ENCODE measurements around the gene VEPH1. TPM values are rescaled to one million over a fixed set of nuclear protein-coding genes. Genes with fewer than 3 reads are reported as not detected.

VEPH1 gene
- total RNA-seq, 1 experiment from 2014 or later: 35.1 TPM

DNA sequence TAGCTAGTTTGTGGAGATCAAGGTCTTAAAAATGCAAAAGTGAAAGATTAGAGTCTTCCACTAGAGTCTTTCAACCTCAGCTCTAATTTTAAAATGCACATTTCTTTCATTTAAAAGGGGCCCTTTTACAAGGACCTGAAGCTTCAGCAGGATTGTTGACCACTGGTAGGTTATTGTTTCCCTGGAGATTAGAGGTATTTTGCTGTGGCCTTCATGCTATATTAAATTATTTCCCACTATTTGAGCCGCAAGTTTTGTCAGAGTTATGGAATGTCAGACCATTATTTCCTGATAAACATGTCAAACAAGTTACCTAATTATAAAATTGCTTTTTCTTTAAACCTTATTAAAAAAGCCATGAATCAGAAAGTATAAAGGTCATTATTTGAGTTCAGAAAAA is 240.2 kb downstream of the VEPH1 start:
- H3K4me1 Mint-ChIP-seq (ENCODE audit: low read depth, unreplicated experiment): peaks cover 8% of the 10 kb centered on the region
- CTCF ChIA-PET: interaction anchor here (0.6 kb wide), 1 partner anchor 1071 kb away, joined by 3 read pairs; no protein-coding TSS in a partner anchor
- H3K27me3 Mint-ChIP-seq (ENCODE audit: unreplicated experiment): no peaks in the 10 kb centered on the region
- H3K4me3 Mint-ChIP-seq (ENCODE audit: low read depth, unreplicated experiment): no peak overlapping the region
- H3K36me3 Mint-ChIP-seq (ENCODE audit: insufficient read depth, unreplicated experiment): no peaks in the 10 kb centered on the region
- no TSS peak for BruUV-seq (replicated peaks)
- peak overlapping the region; percentile 30 for H3K27ac Mint-ChIP-seq (ENCODE audit: unreplicated experiment)
- no peak for TF ChIP-seq CTCF (IDR thresholded peaks at IDR 0.05; ENCODE audit: unreplicated experiment)
- intact Hi-C loops (cut with micrococcal nuclease; ENCODE audit: unreplicated experiment): loop anchor here (1.0 to 2.0 kb wide), 2 partner anchors 36 to 56 kb away; no protein-coding TSS in a partner anchor
- peak; percentile 26 for DNase-seq
- H3K9me3 Mint-ChIP-seq (ENCODE audit: low read depth, unreplicated experiment): peaks cover 3% of the 10 kb centered on the region

GRCh38 chr3:157261000-157261399 is 242.2 kb downstream of the VEPH1 start:
- H3K27me3 Mint-ChIP-seq (ENCODE audit: unreplicated experiment): no peaks in the 10 kb centered on the region
- H3K9me3 Mint-ChIP-seq (ENCODE audit: low read depth, unreplicated experiment): peaks cover 3% of the 10 kb centered on the region
- H3K4me1 Mint-ChIP-seq (ENCODE audit: low read depth, unreplicated experiment): peaks cover 8% of the 10 kb centered on the region
- no peak overlapping the region for H3K4me3 Mint-ChIP-seq (ENCODE audit: low read depth, unreplicated experiment)
- CTCF ChIA-PET: no interaction called here
- no peak overlapping the region for H3K27ac Mint-ChIP-seq (ENCODE audit: unreplicated experiment)
- H3K36me3 Mint-ChIP-seq (ENCODE audit: insufficient read depth, unreplicated experiment): no peaks in the 10 kb centered on the region
- no TSS peak for BruUV-seq (replicated peaks)
- TF ChIP-seq CTCF (IDR thresholded peaks at IDR 0.05; ENCODE audit: unreplicated experiment): no peak
- intact Hi-C loops (cut with micrococcal nuclease; ENCODE audit: unreplicated experiment): no loop called here
- no peak for DNase-seq

- DNase-seq: no peak
- H3K4me3 Mint-ChIP-seq (ENCODE audit: low read depth, unreplicated experiment): no peak overlapping the region
- peaks cover 3% of the 10 kb centered on the region for H3K9me3 Mint-ChIP-seq (ENCODE audit: low read depth, unreplicated experiment)
- BruUV-seq (replicated peaks): no TSS peak
- intact Hi-C loops (cut with micrococcal nuclease; ENCODE audit: unreplicated experiment): no loop called here
- H3K36me3 Mint-ChIP-seq (ENCODE audit: insufficient read depth, unreplicated experiment): no peaks in the 10 kb centered on the region
- no peaks in the 10 kb centered on the region for H3K27me3 Mint-ChIP-seq (ENCODE audit: unreplicated experiment)
- TF ChIP-seq CTCF (IDR thresholded peaks at IDR 0.05; ENCODE audit: unreplicated experiment): no peak
- H3K4me1 Mint-ChIP-seq (ENCODE audit: low read depth, unreplicated experiment): peaks cover 8% of the 10 kb centered on the region
- no peak overlapping the region for H3K27ac Mint-ChIP-seq (ENCODE audit: unreplicated experiment)
- CTCF ChIA-PET: no interaction called here
These were observed 243.4 kb downstream of the VEPH1 start for GRCh38 chr3:157259825-157260224.

GRCh38 chr3:157257101-157257500 is 246.1 kb downstream of the VEPH1 start:
- Mint-ChIP-seq H3K27ac (ENCODE audit: unreplicated experiment) (no peak overlapping the region), H3K4me3 (ENCODE audit: low read depth, unreplicated experiment) (no peak overlapping the region), H3K27me3 (ENCODE audit: unreplicated experiment) (no peaks in the 10 kb centered on the region), H3K9me3 (ENCODE audit: low read depth, unreplicated experiment) (peaks cover 5% of the 10 kb centered on the region), H3K36me3 (ENCODE audit: insufficient read depth, unreplicated experiment) (no peaks in the 10 kb centered on the region), H3K4me1 (ENCODE audit: low read depth, unreplicated experiment) (peaks cover 5% of the 10 kb centered on the region)
- CTCF ChIA-PET: no interaction called here
- no TSS peak for BruUV-seq (replicated peaks)
- DNase-seq: no peak
- TF ChIP-seq CTCF (IDR thresholded peaks at IDR 0.05; ENCODE audit: unreplicated experiment): no peak
- intact Hi-C loops (cut with micrococcal nuclease; ENCODE audit: unreplicated experiment): no loop called here
